Panc1 (cell line): ENCODE measurements around the gene KCNQ1OT1. TPM values are rescaled to one million over a fixed set of nuclear protein-coding genes. Genes with fewer than 3 reads are reported as not detected.

ENCODE experiments used
- ATAC-seq: fragments of 200-7000 bp; cut with Tn5 transposase; 2 replicates; pipeline ENCODE4 v1.9.1; 2020; ENCODE audit warnings: mild to moderate bottlenecking, moderate library complexity
- BruUV-seq: library from RNA; stranded (reverse); fragments of 400-500 nt; replicated peaks from 2 replicates; lab custom pipeline; 2021; lab: Mats Ljungman, UMichigan
- CTCF ChIA-PET: fragments of 300-600 bp; sonication (Branson Sonifier 250); formaldehyde crosslinking; loops from one replicate; lab custom pipeline; 2022; ENCODE audit warnings: antibody characterized with exemption; lab: Charles Lee
- POLR2A ChIA-PET: fragments of 300-600 bp; sonication (Branson Sonifier 250); formaldehyde crosslinking; loops from one replicate; lab custom pipeline; 2022; ENCODE audit warnings: antibody characterized with exemption; lab: Charles Lee
- DNase-seq: peaks from one replicate; pipeline ENCODE4 v3.0.0-alpha.2; 2010; ENCODE audit warnings: low read depth, low spot score
- H3K27ac ChIP-seq: 2 replicates; pipeline ENCODE4 v1.5.1; 2011; ENCODE audit warnings: mild to moderate bottlenecking, low read length, inconsistent platforms
- H3K27me3 ChIP-seq: fragments of 200-500 bp; sonication (Bioruptor generic); 2 replicates; pipeline ENCODE4 v1.6.0; 2014; ENCODE audit warnings: low read length, inconsistent platforms; ENCODE audit not compliant: control insufficient read depth, insufficient read depth
- H3K36me3 ChIP-seq: fragments of 200-500 bp; sonication (Bioruptor generic); 2 replicates; pipeline ENCODE4 v1.5.1; 2014; ENCODE audit warnings: inconsistent platforms, mild to moderate bottlenecking, low read length, moderate library complexity; ENCODE audit not compliant: control insufficient read depth, insufficient read depth
- H3K4me1 ChIP-seq: 2 replicates; pipeline ENCODE4 v1.5.1; 2011; ENCODE audit warnings: inconsistent platforms, mild to moderate bottlenecking, low read length, moderate library complexity; ENCODE audit not compliant: control insufficient read depth, insufficient read depth
- H3K4me3 ChIP-seq, 2 experiments: 2 replicates each; pipeline ENCODE4 v1.5.1; 2011 to 2012; ENCODE audit warnings: low read depth in 2 of 2, low read length in 2 of 2, mild to moderate bottlenecking in 2 of 2, inconsistent platforms in 1 of 2, moderate library complexity in 1 of 2
- H3K9me3 ChIP-seq: fragments of 200-500 bp; sonication (Bioruptor generic); 2 replicates; pipeline ENCODE4 v1.5.1; 2014; ENCODE audit warnings: low read depth, mild to moderate bottlenecking, inconsistent platforms, low read length, moderate library complexity; ENCODE audit not compliant: control insufficient read depth, insufficient read depth
- POLR2AphosphoS5 ChIP-seq: IDR thresholded peaks from 2 replicates; pipeline ENCODE4 v1.6.1; 2012; ENCODE audit warnings: mild to moderate bottlenecking, low read depth, low read length, moderate library complexity
- SIN3A ChIP-seq: IDR thresholded peaks from 2 replicates; pipeline ENCODE4 v1.6.1; 2012; ENCODE audit warnings: low read depth, mild to moderate bottlenecking, low read length, moderate library complexity, borderline replicate concordance; ENCODE audit not compliant: insufficient read depth
- TCF7L2 ChIP-seq: IDR thresholded peaks from 2 replicates; pipeline ENCODE4 v1.6.1; 2011; ENCODE audit warnings: mild to moderate bottlenecking, low read depth, low read length, inconsistent platforms
- in situ Hi-C: cut with HindIII; loops from 2 replicates; pipeline ENCODE4 v1.10.0; 2016; ENCODE audit warnings: low sequenced_read_pairs, low pct_unique_long_range_greater_than_20kb
- intact Hi-C: fragments of 100-400 bp; cut with micrococcal nuclease; formaldehyde crosslinking; loops from one replicate; pipeline ENCODE4 v1.10.0; 2022; ENCODE audit not compliant: unreplicated experiment
- total RNA-seq: library from RNA; stranded (reverse); gene quantifications from one replicate; pipeline ENCODE4 v1.2.1, GENCODE V29; 2021; ENCODE audit not compliant: unreplicated experiment
- TF ChIP-seq, protein P1 (sequence below): fragments of 450-650 bp; IDR thresholded peaks from 2 replicates; pipeline ENCODE4 v1.5.1; 2017; ENCODE audit warnings: mild to moderate bottlenecking
- TF ChIP-seq, protein P2 (sequence below), 2 experiments: IDR thresholded peaks; 2 replicates each; pipeline ENCODE4 v1.6.1; 2011 to 2012; ENCODE audit warnings: low read depth in 2 of 2, control low read depth in 1 of 2, low read length in 1 of 2, mild to moderate bottlenecking in 1 of 2, moderate library complexity in 1 of 2; ENCODE audit not compliant: insufficient read depth in 1 of 2

Gene KCNQ1OT1
- total RNA-seq, 1 experiment from 2014 or later: 1.3 TPM

DNA sequence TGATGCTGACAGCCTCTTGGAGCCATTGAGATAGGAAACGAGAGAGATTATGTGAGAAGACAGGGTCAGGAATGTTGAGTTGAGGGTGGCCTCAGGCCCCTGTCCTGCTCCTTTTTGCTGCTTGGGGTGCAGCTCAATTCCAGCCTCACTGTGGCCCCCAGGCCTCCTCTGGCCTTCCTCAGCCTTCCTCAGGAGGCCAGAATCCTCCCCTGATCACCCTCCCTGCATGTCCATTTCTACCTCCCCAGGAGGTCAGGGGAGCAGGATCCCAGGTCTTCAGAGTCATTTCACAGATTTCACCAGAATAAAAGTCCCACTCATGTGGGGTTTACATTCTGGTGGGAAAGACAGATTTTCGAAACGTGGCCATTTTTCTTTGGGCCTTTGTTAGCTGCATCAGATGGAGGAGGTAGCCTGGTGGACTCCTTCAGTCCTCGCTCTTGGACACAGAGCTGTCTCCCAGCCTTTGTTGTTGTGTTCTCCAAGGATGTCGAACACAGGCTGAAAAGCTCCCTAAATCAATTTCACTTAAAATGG is 2.2 kb upstream of the KCNQ1OT1 start:
- H3K36me3 ChIP-seq: no peaks in the 10 kb centered on the region
- POLR2A ChIA-PET: no interaction called here
- no peak for ATAC-seq
- TF ChIP-seq, protein P1, sequence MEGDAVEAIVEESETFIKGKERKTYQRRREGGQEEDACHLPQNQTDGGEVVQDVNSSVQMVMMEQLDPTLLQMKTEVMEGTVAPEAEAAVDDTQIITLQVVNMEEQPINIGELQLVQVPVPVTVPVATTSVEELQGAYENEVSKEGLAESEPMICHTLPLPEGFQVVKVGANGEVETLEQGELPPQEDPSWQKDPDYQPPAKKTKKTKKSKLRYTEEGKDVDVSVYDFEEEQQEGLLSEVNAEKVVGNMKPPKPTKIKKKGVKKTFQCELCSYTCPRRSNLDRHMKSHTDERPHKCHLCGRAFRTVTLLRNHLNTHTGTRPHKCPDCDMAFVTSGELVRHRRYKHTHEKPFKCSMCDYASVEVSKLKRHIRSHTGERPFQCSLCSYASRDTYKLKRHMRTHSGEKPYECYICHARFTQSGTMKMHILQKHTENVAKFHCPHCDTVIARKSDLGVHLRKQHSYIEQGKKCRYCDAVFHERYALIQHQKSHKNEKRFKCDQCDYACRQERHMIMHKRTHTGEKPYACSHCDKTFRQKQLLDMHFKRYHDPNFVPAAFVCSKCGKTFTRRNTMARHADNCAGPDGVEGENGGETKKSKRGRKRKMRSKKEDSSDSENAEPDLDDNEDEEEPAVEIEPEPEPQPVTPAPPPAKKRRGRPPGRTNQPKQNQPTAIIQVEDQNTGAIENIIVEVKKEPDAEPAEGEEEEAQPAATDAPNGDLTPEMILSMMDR: no peak
- TF ChIP-seq POLR2AphosphoS5 (no peak), SIN3A (no peak), TCF7L2 (no peak)
- TF ChIP-seq, protein P2, sequence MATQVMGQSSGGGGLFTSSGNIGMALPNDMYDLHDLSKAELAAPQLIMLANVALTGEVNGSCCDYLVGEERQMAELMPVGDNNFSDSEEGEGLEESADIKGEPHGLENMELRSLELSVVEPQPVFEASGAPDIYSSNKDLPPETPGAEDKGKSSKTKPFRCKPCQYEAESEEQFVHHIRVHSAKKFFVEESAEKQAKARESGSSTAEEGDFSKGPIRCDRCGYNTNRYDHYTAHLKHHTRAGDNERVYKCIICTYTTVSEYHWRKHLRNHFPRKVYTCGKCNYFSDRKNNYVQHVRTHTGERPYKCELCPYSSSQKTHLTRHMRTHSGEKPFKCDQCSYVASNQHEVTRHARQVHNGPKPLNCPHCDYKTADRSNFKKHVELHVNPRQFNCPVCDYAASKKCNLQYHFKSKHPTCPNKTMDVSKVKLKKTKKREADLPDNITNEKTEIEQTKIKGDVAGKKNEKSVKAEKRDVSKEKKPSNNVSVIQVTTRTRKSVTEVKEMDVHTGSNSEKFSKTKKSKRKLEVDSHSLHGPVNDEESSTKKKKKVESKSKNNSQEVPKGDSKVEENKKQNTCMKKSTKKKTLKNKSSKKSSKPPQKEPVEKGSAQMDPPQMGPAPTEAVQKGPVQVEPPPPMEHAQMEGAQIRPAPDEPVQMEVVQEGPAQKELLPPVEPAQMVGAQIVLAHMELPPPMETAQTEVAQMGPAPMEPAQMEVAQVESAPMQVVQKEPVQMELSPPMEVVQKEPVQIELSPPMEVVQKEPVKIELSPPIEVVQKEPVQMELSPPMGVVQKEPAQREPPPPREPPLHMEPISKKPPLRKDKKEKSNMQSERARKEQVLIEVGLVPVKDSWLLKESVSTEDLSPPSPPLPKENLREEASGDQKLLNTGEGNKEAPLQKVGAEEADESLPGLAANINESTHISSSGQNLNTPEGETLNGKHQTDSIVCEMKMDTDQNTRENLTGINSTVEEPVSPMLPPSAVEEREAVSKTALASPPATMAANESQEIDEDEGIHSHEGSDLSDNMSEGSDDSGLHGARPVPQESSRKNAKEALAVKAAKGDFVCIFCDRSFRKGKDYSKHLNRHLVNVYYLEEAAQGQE (IDR thresholded peaks at IDR 0.05; ENCODE audit: insufficient read depth in 1 of 2, low read depth in 2 of 2, low read length in 1 of 2): no peak
- no peaks in the 10 kb centered on the region for H3K27me3 ChIP-seq
- peaks cover 10% of the 10 kb centered on the region for H3K4me1 ChIP-seq
- H3K4me3 ChIP-seq: no peak overlapping the region
- CTCF ChIA-PET: interaction anchor here (0.9 kb wide), 1 partner anchor 186 kb away, joined by 6 read pairs; no protein-coding TSS in a partner anchor
- intact Hi-C loops (no loop called here), in situ Hi-C loops (no loop called here)
- BruUV-seq: TSS peak; percentile 72
- DNase-seq: no peak
- H3K9me3 ChIP-seq: no peaks in the 10 kb centered on the region
- no peak overlapping the region for H3K27ac ChIP-seq

DNA sequence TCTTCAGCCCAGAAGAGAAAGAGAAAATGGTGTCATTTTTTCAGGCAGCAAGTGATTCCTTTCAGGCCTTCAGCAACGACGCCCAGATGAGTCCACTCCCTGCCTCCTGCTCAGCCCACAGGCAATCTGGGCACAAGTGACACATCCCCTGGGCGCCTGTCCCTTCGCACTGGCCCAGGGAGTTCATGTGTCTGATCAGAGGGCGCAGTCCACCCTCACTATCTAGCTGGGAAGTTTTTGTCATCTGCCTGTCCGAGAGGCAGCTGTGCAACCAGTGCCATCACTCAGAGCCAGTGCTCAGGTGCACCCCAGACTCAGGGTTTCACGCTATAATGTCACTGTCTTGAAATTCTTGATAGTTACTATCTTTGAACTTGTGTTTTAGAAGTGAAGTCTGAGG is 1.4 kb upstream of the KCNQ1OT1 start:
- peaks cover 10% of the 10 kb centered on the region for H3K4me1 ChIP-seq
- CTCF ChIA-PET: interaction anchor here (0.9 kb wide), 1 partner anchor 187 kb away, joined by 6 read pairs; no protein-coding TSS in a partner anchor
- in situ Hi-C loops (no loop called here), intact Hi-C loops (no loop called here)
- no peaks in the 10 kb centered on the region for H3K9me3 ChIP-seq
- H3K4me3 ChIP-seq: peak overlapping the region in 1 of 2 experiments; percentile 62; a peak in 2 of 4 replicates
- no peaks in the 10 kb centered on the region for H3K36me3 ChIP-seq
- TF ChIP-seq, protein P2 (IDR thresholded peaks at IDR 0.05; ENCODE audit: insufficient read depth in 1 of 2, low read depth in 2 of 2, low read length in 1 of 2): no peak
- TF ChIP-seq SIN3A: no peak
- TF ChIP-seq POLR2AphosphoS5: no peak
- TF ChIP-seq TCF7L2: no peak
- TF ChIP-seq, protein P1: no peak
- H3K27me3 ChIP-seq: no peaks in the 10 kb centered on the region
- BruUV-seq: no TSS peak
- ATAC-seq: no peak
- POLR2A ChIA-PET: no interaction called here
- peak overlapping the region; percentile 75 for H3K27ac ChIP-seq
- DNase-seq: no peak
